HG03521 (cell line): ENCODE data around the gene CACNG4.
"Not testable (repeated sequence)": the region's sequence is repeated elsewhere in the genome, so short reads cannot be mapped to it uniquely, and the experiment has no call there.

Experiments used
- ATAC-seq: cut with Tn5 transposase; IDR thresholded peaks from one replicate; pipeline ENCODE4 v1.9.1; 2021; ENCODE audit warnings: mild to moderate bottlenecking, moderate library complexity; ENCODE audit not compliant: unreplicated experiment

The CACNG4 gene

GRCh38 chr17:67040652-67041051, 76.1 kb downstream of the CACNG4 start:
- no peak for ATAC-seq

GRCh38 chr17:67041119-67041518, 76.6 kb downstream of the CACNG4 start:
- not testable (repeated sequence) for ATAC-seq

GRCh38 chr17:67041531-67041930, 77.0 kb downstream of the CACNG4 start:
- ATAC-seq: no peak

- no peak for ATAC-seq
Observed at GRCh38 chr17:67041941-67042899, 77.7 kb downstream of the CACNG4 start.

- no peak for ATAC-seq
Observed at GRCh38 chr17:67043283-67043682, 78.8 kb downstream of the CACNG4 start.

- ATAC-seq: no peak
Observed at GRCh38 chr17:67044016-67044772, 79.7 kb downstream of the CACNG4 start, which contains the start of gene CACNG1. TSS of gene CACNG1 (plus strand) at chr17:67044554. CDS start at chr17:67044661, 107 bp downstream.

GRCh38 chr17:67044940-67045339, 80.4 kb downstream of the CACNG4 start:
- ATAC-seq: no peak

- no peak for ATAC-seq
Observed at GRCh38 chr17:67046398-67046797, 81.9 kb downstream of the CACNG4 start.

- no peak for ATAC-seq
Observed at GRCh38 chr17:67047382-67047781, 82.9 kb downstream of the CACNG4 start.

GRCh38 chr17:67049025-67049739, 84.7 kb downstream of the CACNG4 start:
- ATAC-seq: no peak

GRCh38 chr17:67050066-67050465, 85.6 kb downstream of the CACNG4 start:
- ATAC-seq: no peak

GRCh38 chr17:67050471-67051154, 86.1 kb downstream of the CACNG4 start:
- ATAC-seq: no peak

- ATAC-seq: no peak
Observed at GRCh38 chr17:67051155-67051538, 86.6 kb downstream of the CACNG4 start.

GRCh38 chr17:67051837-67052236, 87.3 kb downstream of the CACNG4 start:
- ATAC-seq: no peak

GRCh38 chr17:67052720-67053437, 88.4 kb downstream of the CACNG4 start:
- no peak for ATAC-seq

GRCh38 chr17:67053438-67054000, 89.0 kb downstream of the CACNG4 start:
- ATAC-seq: no peak

- ATAC-seq: no peak
Observed at GRCh38 chr17:67054011-67054591, 89.6 kb downstream of the CACNG4 start.

- ATAC-seq: no peak
Observed at GRCh38 chr17:67054608-67055007, 90.1 kb downstream of the CACNG4 start.

- ATAC-seq: no peak
Observed at GRCh38 chr17:67055041-67055443, 90.5 kb downstream of the CACNG4 start.
